ENCODE data around the gene CIB2.

The CIB2 gene

DNA sequence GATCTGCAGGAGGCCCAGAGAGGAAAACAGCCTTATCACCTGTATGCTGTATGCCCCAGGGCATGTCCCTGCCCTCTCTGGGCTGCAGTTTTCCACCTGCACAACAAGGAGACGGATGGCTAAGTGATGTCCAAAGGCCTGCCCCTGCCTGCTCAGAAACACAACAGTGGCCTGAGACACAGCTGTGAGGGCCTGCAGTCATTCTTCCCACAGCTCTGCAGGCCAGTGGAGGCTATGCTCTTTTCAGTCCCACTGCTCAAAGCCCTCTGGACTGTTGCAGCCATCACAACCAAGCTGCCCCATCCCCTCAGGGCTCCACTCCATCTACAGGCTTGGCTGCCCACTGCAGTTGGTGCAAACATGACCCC is 48.5 kb downstream of the CIB2 start:
- no peak for DNase-seq

DNA sequence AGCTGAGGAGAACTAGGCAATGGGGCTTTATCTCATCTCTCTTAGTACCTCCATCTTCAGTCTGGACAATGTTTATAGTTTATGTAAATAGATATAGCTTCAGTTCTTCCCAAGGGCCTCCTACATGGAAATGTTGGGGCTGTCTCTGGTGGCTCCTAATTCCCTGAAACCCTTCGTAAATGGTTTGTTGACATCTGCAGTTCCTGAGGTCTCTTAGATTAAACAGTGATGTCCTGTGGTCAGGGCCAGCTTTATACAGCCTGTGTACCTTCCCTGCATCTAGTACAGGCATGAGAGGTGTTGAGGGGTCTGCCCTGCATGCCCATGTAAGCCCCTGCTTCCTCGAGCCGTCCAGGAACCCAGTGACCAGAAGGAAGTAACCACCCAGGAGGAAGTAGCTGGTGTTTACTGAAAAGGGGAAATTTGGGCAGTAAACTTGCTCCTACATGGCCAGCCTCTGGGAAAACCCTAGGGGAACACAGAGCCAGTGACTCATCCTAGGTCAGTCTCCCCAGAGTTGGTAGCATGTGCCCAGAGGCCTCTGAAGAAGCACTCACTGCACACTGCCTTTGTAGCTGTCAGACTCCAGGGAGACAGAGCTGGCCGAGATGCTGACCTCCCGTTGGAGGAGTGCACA is 49.0 kb downstream of the CIB2 start:
- DNase-seq, result no peak

DNA sequence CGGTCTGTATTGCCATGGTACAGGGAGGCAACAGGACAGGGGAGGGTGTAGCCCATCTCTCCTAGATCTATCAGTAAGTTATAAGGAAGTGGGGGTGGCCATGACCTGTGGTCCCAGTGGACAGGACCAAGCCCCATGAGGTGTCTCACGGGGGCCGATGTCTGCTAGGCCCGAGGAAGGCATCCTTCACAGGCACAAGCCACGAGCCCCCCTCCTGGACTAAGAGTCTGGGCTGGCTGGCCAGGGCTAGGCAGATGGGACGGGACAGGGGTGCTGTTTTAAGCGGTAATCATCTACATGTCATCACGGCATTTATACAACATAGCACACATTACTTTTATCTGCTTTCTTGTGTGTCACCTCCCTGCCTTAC is 51.2 kb downstream of the CIB2 start:
- no peak for DNase-seq

DNA sequence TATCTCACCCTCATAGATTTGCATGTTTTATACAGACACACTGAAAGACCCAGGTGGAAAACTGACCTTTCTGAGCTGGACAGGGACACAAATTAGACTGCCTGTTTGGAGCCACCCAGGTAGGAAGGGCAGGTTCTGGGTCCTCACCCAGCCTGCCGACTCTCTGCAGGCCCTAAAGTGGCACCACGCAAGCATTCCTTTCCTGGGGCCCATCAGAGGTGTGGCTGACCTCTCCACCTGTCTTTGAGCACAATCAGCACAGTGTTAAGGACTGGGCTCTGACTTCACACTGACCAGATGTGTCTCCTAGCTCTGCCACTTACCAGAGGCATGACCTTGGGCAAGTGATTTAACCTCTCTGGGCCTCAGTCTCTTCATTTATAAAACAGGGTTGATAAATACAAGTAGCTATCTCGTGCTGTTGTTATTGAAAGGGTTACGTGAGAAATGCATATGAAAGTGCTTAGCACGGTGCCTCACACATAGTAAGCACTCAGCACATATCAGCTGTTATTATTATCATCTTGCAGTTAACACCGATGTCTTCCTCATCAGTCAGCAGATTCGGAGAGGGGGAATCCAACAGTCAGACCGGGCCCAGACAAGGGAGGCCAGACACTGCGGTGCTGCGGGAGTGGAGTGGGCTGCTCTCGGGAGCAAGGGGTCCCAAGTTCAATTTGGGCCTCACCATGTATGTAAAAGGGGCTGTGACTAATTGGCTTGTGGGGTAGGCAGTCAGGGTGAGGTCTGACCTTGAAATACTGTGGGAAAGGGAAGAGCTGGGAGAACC is 51.8 kb downstream of the CIB2 start:
- no peak for DNase-seq

DNA sequence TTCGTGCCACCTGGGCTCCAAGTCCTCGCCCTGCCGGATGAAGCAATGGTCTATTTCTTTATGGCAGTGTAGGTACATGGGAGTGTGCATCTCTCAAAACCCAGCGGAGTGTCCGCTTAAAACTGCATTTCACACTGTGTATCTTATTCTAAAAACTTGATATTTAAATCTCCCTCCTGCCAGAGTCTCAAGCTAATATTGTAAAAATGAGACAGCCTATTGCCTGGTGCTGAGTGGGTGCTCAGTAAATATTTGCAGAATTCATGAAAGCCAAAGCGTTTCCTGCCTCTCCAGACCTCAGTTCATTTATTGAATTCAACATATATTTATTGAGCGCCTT is 53.4 kb downstream of the CIB2 start:
- DNase-seq, result no peak

DNA sequence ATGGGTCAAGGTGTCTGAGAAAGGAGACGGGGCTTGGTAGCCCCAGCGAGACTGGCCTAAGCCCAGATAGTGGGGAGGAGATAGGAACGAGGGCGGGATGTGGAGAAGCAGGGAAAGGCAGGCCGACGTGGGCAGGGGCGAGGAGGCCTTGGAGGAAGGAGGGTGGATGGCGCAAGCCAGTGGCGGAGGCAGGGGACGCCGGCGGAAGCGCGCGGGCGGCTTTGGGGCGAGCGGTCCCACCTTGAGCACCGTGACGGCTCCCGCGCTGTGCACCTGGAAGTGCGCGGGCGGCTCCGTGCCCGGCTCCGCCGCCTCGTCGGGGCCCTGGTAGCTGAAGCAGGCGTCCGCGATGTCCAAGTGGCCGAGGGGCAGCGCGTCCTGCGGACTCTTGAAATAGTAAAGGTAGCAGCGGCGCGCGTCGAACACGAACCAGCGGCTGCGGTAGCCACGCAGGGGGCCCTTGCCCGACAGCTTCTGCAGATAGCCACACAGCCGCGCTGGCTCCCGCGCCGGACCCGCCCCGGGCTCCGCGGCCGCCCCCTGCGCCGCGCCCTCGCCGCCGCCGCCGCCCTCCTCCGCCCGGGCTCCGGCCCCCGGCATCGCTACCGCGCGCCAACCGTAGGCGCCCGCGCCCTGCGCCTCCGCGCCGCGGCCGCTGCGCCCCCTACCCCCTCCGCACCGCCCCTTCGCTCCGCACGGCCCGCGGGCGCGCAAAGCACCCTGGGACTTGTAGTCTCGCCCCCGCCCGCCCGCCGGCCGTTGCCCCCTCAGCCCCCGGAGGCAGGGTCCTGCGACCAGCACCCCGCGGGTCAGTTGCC is 54.0 kb downstream of the CIB2 start, which contains the start of gene TBC1D2B:
TSS of gene TBC1D2B (minus strand) at position 659 of the 818 bp plus-strand sequence. CDS start at position 600, 59 bp downstream.
- peak; percentile 75 for DNase-seq

DNA sequence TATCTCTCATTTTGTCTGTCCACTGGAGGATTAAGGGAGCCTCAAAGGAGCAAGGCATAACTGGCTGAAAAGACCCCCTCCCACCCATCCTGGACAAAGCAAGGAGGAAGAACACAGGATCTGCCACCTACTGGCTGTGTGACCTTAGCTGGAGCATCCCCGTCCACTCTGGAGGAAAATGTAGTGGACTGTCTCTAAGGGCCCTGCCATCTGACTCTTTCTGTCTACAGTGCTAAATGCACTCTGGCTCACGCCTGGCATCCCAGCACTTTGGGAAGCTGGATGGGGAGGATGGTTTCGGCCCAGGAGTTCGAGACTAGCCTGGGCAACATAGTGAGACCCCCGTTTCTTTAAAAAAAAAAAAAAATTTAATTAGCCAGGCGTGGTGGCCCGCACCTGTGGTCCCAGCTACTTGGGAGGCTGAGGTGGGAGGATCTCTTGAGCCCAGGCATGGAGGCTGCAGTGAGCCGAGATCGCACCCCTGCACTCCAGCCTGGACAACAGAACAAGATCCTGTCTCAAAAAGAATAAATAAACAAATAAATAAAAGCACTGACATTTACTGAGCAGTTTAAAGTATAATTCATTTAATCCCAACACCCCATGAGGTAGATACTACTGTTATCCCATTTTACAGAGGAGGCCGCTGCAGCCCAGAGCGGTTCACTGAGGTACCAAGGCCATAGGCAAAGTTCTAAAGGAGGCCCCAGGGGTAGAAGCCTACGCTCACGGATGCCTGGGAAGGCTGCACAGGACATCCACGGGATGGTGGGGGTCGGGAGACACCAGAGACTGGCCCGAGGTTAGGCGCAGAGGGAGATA is 54.8 kb downstream of the CIB2 start:
- no peak for DNase-seq

DNA sequence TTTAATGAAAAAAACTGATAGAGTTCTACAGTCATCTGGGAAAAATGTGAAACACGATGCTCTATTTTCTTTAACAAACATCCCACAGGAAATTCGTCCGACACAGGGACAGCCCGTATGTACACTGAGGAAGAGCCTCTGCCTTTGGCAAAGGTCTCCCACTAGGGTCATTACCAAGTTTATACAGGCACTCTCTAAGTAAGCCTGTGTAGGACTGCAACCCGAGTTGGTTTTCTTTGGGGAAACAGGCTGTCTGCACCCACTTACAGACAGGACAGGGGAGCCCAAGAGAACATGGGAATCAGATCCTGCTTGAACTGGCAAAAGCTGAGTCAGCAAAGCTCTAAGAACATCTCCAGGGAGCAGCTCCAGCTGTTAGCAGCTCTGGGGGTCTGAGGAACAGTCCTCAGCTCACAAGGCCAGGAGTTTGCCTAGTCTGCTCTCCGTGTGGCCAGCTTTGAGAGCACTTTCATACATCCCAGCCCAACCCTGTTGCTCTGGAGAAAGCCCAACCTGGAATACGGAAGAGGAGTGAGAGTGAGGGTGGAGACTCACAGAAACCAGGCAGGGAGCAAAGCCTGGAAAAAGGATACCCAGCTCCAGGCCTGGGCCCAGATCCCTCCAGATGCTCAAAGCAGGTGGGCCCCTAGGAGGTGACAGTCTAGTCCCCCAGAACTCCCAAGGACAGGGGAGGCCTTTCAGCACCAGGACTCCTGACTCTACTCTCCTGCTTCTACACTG is 55.6 kb downstream of the CIB2 start:
- no peak for DNase-seq

DNA sequence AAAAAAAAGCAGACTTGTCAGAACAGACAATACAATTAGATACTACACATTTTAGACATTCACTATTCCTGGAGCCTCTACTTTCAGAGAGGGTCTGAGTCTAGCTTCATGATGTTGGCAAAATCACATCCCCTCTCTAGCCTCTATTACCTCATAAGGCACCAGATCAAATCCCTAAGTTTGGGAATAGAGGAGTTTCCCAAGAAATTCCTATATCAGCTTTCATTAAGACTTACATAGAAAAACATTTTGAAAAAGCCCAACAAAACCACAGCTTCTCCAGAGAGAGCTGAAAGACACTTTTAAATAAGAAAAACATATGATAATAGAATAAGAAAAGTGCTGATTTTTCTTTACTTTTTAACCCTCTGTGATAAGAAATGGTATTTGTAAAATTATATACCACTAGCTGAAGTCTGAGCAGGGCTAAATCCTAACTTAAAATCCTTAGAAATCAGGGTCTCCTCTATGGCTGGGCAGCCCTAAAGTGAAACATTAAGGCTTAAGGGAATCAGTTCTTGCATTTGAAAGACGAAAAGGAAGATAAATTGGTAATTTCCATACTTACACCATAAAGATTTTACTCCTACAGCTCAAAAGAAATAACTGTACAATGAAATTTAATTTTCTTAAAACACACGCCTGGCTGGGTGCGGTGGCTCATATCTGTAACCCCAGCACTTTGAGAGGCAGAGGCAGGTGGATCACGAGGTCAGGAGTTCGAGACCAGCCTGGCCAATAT is 58.0 kb downstream of the CIB2 start:
- no peak for DNase-seq

DNA sequence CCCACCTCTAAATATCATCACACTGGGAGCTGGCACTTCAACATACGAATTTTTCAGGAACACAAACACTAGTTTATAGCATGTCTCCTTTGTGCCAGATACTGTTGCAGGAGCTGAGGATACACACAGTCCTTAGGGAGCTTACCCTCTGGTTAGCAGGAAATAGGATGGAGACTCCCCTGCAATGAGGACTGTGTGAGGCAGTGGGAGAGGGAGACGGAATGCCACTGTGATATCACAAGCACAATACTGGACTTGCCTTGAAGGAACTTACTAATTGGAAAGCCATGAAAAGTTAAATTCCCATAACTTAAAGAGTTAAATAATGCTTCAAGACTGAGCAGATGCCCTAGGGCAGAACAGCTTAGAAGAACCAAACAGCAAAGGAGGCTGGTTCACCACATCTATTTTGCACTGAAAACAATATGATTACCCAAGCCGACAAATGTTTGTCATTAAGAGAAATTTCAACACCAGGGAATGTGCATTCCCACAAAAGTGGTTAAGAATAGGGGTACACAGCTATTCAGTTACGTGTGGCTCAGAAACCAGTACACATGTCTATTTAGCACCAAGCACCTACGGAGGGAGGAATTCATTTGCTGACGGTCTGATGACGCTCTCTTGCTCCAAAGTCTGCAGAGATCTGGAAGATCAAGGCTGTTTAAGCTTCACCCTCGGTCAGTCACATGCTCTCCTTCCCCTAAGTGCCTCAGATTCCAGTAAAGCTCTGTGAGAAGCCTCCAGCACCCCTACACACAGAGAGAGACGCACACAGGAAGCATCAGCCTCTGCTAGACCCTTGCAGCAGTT is 59.0 kb downstream of the CIB2 start:
- DNase-seq, result no peak

DNA sequence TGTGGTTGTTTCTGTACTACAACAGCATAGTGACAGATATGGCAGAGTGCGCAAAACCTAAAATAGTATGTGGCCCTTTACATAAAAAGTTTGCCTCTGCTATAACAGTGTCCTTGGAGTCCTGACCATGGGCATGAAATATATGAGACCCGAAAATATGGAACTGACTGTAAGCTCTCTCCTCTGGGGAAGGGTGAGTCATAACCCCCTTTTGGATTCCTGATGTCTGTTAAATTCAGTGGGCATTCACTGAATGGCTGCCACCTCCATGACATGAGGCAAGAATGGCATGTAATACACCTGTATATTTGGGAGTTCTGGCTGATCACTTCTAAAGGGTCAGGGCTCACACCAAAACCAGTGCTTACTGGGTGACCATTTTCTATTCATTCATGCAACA is 59.9 kb downstream of the CIB2 start:
- DNase-seq, result no peak

DNA sequence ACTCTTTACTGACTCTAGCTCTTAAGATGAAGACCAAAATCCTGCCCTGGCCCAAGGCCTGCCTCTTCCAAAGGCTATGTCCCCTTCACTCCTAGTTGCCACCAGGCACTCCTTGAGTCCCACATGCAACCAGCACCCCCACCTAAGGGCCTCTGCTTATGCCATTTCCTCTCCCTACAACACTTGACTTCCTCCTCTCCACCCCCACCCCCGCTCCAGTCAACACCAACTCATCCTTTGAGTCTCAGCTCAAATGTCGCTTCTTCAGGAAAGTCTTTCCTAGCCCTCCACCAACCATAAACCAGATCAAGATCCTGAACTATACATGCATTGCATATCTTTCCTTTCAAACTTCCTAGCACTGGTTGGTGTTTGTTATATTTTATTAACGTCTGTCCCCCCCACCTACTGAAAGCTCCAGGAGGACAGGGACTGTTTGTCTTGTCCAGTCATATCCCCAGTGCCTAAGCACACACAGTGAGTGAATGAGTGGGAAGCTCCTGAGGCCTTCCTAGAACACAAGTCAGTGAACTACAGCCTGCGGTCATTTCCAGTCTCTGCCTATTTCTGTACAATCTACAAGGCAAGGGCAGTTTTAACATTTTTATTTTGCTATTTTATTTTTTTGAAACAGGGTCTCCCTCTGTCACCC is 61.1 kb downstream of the CIB2 start:
- peak; percentile 50 for DNase-seq

DNA sequence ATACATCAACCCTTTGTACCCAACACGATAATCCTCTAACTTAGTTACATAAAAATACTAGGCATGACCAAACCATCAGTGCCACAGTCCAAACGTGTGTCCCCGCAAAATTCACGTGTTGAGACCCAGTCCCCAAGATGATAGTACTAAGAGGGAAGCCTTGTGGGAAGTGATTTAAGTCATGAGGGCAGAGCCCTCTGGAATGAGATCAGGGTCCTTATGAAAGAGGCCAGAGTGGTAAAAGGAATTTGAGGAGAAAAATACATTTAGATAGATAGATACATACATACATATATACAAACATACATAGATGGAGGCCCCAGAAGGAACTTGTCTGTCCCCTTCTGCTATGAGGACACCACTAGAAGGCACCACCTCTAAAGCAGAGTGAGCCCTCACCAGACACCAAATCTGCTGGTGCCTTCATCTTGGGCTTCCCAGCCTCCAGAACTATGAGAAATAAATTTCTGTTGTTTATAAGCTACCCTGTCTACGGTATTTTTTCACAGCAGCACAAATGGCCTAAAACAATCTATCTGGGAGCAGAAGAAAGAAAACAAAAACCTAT is 61.7 kb downstream of the CIB2 start:
- DNase-seq, result no peak

DNA sequence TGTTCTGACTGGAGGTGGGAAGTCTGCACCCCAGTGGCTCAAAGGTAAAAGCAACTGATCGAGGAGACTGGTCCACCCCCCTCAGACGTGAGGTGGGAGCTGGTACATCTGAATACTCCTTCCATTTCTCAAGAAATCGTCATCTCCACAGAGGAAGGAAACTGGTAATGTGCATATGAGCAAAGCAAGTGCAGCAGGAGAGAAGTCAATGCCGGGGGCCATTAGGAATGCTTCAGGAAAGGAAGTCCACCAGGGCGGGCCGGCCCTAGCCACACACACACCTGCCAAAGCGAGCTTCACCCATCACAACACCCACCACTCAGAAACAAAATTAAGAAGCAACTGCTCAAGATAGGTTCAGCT is 62.2 kb downstream of the CIB2 start:
- DNase-seq, result no peak

DNA sequence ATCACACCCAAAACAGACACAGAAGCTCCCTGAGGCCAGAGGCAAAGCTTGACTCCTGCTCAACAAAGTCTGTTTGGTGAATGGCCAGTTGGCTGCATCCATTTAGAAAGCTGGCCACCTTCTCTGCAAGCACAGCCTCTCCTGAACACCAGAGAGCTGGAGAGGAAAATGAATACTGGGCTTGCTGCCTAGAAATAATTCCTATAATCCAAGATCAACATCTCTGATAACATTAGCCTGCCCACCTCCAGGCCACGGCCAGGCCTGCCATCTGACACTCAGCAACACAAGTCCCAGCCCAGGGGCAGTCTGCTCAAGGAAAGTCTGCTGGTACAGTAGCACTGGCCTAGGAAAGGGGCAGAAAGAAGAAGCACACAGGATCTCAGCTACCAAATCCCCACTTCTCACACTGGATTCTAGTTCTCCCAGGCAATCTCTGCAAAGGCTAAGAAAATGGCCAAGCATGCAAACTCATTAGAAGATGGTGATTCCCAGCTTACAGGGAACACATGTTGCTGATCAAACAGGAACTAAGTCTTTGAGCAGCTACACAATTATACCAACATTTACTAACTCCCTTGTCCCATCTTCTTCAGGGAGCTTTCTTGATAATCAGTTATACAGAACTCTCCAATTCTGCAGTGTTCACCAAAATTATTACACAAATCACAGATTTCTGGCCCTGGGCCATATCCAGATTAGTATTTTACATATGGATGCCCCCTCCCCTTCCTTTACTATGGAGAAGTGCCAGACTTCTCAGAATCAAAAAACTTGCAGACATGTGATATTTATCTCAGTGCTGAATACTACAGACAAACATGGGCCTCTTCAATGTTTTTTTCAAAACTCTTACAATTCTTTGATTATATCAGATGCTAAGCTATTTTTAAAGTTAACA is 63.7 kb downstream of the CIB2 start:
- no peak for DNase-seq

DNA sequence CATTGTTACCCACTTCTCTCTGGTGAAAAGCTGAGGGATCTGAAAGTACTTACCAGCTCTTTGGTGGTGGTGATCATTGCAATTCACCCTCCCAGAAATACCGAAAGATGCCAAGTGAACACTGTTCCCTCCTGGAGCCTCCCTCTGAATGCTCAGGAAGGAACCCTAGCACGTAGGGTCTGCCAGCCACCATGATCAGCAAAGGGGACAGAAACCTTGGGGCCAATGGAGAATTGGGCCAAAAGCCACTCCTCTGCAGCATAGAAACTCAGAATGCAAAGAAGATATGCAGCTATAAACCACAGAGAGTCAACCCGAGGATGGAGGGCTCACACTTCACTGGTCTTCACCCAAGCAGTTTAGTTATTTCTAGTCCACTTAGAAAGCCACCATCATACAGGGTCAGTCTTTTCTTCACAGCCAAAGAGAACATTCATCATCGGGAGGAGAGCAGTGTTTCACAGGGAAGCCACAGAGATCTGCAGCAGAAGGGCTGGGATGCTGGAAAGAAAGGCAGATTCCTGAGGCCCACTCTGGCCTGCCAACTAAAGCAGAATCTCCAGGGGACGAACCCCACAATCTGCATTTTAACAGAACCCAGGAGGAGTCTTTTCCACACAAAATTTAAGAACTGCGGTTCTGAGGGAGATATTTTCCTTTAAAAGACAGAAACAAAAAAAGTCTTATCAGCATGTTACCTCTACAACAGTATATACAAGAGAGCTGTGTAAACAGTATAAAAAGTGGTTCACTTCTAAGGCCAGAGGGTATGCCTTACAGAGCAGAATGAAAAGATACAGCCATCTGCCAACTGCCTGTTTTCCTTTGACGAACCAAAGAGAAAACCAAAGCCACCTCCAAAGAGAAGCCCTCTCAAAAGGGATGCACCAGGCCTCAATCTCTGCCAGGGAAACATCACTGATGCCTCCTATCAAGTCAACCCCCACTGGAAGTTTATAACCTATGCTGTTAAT is 65.0 kb downstream of the CIB2 start:
- DNase-seq, result no peak

DNA sequence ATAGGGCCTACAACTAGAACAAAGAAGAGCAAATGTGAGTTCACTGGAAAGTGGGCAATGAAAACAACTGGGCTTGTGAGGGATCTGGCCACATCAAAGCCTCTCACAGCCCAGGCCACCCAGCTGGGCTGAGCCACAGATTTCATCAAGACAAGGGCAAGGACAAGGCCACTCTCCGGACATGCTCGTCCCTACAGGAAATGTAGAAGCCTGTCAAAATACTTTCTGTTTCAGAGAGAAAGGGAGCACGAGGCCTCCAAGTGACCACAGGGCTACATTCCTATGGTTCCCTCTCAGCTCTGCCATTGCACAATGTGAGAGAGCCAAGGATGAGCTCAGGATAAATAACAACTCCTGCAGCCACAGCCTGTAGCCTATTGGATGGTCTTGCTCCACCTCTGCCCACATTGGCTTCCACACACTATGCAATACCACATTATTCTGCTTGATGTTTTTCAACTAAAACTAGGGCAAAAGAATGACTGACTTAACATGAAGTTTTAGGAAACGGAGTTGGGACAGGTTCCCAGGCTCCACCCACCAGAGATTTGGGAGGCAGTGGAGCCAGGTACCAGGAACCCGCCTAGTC is 65.9 kb downstream of the CIB2 start:
- no peak for DNase-seq

Data from CD4-positive, alpha-beta T cell treated with Interleukin-12 subunit alpha and Interleukin-12 subunit beta, for 1 hour (primary cell).